ENCODE data around the gene PLEKHN1. TPM values are rescaled to one million over a fixed set of nuclear protein-coding genes. Genes with fewer than 3 reads are reported as not detected.

PLEKHN1 gene
- total RNA-seq, 1 donor from 2014 or later = 6.4 TPM

DNA sequence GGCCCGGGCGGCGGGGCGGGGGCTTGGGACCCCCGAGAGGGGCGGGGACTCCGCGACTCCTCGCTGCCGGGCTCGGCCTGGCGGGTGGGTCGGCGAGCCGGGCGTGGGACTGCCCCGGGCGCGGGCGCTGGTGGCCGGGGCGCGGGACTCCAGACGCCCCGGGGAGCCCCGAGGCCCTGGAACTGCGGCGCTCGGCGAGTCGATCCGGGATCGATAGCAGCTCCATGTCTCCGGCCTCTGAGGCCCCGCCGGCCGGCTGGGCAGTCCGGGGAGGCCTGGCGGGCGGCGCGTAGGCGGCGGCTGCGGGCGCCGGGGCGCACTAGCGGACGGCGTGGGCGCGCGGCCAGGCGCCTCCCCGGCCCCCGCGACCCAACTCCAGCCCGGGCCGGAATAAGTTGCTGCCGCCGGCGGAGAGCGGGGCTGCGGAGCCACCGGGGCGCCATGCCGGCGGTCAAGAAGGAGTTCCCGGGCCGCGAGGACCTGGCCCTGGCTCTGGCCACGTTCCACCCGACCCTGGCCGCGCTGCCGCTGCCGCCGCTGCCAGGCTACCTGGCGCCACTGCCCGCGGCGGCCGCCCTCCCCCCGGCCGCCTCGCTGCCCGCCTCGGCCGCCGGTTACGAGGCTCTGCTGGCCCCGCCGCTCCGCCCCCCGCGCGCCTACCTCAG, 42.2 kb upstream of the PLEKHN1 start:
- DNase-seq (ENCODE audit: extremely low spot score, unreplicated experiment) = no peak
- Mint-ChIP-seq H3K4me1 (ENCODE audit: unreplicated experiment) (peaks cover 18% of the 10 kb centered on the region), H3K9me3 (no peaks in the 10 kb centered on the region), H3K4me3 (no peak overlapping the region), H3K27me3 (peaks cover 46% of the 10 kb centered on the region), H3K36me3 (peaks cover 7% of the 10 kb centered on the region), H3K27ac (no peak overlapping the region)
- TF ChIP-seq, protein P1, sequence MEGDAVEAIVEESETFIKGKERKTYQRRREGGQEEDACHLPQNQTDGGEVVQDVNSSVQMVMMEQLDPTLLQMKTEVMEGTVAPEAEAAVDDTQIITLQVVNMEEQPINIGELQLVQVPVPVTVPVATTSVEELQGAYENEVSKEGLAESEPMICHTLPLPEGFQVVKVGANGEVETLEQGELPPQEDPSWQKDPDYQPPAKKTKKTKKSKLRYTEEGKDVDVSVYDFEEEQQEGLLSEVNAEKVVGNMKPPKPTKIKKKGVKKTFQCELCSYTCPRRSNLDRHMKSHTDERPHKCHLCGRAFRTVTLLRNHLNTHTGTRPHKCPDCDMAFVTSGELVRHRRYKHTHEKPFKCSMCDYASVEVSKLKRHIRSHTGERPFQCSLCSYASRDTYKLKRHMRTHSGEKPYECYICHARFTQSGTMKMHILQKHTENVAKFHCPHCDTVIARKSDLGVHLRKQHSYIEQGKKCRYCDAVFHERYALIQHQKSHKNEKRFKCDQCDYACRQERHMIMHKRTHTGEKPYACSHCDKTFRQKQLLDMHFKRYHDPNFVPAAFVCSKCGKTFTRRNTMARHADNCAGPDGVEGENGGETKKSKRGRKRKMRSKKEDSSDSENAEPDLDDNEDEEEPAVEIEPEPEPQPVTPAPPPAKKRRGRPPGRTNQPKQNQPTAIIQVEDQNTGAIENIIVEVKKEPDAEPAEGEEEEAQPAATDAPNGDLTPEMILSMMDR (conservative IDR thresholded peaks at IDR 0.05) = no peak

- H3K9me3 Mint-ChIP-seq = no peaks in the 10 kb centered on the region
- H3K4me1 Mint-ChIP-seq (ENCODE audit: unreplicated experiment) = peaks cover 18% of the 10 kb centered on the region
- TF ChIP-seq, protein P1 (conservative IDR thresholded peaks at IDR 0.05) = no peak
- H3K36me3 Mint-ChIP-seq = peaks cover 7% of the 10 kb centered on the region
- no peak overlapping the region for H3K27ac Mint-ChIP-seq
- DNase-seq (ENCODE audit: extremely low spot score, unreplicated experiment) = no peak
- peaks cover 49% of the 10 kb centered on the region for H3K27me3 Mint-ChIP-seq
- H3K4me3 Mint-ChIP-seq = peak overlapping the region; percentile 73
Observed at GRCh38 chr1:924656-925560, 41.4 kb upstream of the PLEKHN1 start.

DNA sequence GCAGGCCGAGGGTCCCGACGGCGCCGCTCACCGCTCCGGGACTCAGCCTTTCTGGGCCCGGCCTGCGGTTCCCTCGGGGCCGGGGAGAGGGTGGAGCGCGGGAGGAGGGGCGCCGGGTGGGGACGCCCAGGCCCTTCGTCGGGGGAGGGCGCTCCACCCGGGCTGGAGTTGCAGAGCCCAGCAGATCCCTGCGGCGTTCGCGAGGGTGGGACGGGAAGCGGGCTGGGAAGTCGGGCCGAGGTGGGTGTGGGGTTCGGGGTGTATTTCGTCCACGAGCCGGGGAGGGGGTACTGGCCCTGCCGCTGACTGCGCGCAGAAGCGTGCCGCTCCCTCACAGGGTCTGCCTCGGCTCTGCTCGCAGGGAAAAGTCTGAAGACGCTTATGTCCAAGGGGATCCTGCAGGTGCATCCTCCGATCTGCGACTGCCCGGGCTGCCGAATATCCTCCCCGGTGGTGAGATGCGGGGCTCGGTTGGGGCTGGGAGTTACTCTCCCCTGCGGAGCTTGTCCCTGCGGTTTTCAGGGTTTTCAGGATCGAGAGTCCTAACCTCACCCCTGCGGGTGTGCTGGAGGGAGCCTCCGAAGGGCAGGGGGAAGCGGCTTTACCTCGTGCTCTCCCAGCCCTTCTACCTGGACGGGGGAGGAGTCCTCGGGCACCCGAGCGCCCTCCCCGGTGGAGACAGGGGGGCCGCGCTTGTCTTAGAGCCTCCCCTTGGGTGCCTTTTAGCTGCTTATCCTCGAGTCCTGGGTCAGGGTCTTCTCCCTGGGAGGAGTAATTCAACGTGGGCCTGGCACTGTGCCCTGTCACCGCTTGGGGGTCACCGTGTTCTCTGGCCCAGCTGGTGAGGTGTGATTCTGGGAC, 40.5 kb upstream of the PLEKHN1 start:
- H3K9me3 Mint-ChIP-seq = no peaks in the 10 kb centered on the region
- no peak overlapping the region for H3K27ac Mint-ChIP-seq
- TF ChIP-seq, protein P1 (conservative IDR thresholded peaks at IDR 0.05) = no peak
- H3K36me3 Mint-ChIP-seq = peaks cover 7% of the 10 kb centered on the region
- peaks cover 43% of the 10 kb centered on the region for H3K27me3 Mint-ChIP-seq
- peak overlapping the region; percentile 84 for H3K4me3 Mint-ChIP-seq
- peaks cover 13% of the 10 kb centered on the region for H3K4me1 Mint-ChIP-seq (ENCODE audit: unreplicated experiment)
- DNase-seq (ENCODE audit: extremely low spot score, unreplicated experiment) = no peak

DNA sequence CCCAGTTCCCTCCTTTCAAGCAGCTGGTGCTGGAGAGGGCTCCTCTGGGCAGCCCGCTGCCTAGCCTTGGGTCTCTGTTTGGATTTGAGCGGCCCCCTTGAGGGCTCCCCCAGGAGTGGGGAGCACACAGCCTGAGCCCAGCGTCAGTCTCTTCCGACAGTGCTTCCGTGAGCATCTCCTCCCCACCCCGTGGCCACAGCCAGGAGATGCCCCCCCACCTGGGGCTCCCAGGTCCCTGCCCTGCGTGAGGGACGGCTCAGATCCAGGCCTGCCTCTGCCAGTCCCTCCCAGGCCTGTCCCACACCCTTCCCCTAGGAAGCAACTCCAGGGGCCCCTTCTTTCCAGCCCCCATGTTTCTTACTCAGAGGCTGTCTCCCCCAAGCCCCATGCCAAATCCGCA, 39.0 kb upstream of the PLEKHN1 start:
- no peak for DNase-seq (ENCODE audit: extremely low spot score, unreplicated experiment)
- TF ChIP-seq, protein P1 (conservative IDR thresholded peaks at IDR 0.05) = no peak
- peaks cover 44% of the 10 kb centered on the region for H3K27me3 Mint-ChIP-seq
- H3K4me3 Mint-ChIP-seq = no peak overlapping the region
- no peak overlapping the region for H3K27ac Mint-ChIP-seq
- H3K4me1 Mint-ChIP-seq (ENCODE audit: unreplicated experiment) = peaks cover 14% of the 10 kb centered on the region
- H3K9me3 Mint-ChIP-seq = no peaks in the 10 kb centered on the region
- H3K36me3 Mint-ChIP-seq = peaks cover 3% of the 10 kb centered on the region

- TF ChIP-seq, protein P1 (conservative IDR thresholded peaks at IDR 0.05) = no peak
Observed at GRCh38 chr1:927748-928147, 38.5 kb upstream of the PLEKHN1 start.

More at GRCh38 chr1:927748-928147, 38.5 kb upstream of the PLEKHN1 start:
- no peak overlapping the region for H3K4me3 Mint-ChIP-seq
- H3K27ac Mint-ChIP-seq = no peak overlapping the region
- H3K36me3 Mint-ChIP-seq = peaks cover 3% of the 10 kb centered on the region
- no peaks in the 10 kb centered on the region for H3K9me3 Mint-ChIP-seq
- H3K27me3 Mint-ChIP-seq = peaks cover 41% of the 10 kb centered on the region
- no peak for DNase-seq (ENCODE audit: extremely low spot score, unreplicated experiment)
- peaks cover 14% of the 10 kb centered on the region for H3K4me1 Mint-ChIP-seq (ENCODE audit: unreplicated experiment)
